Fibroblast of villous mesenchyme (primary cell): ENCODE results near the gene RYR2. TPM values are rescaled to one million over a fixed set of nuclear protein-coding genes. Genes with fewer than 3 reads are reported as not detected.

ENCODE experiments used
- DNase-seq: peaks from one replicate; pipeline ENCODE4 v3.0.0-alpha.2; 2010; ENCODE audit warnings: low read depth
- H3K4me3 ChIP-seq: 2 replicates; pipeline ENCODE4 v1.5.1; 2011; ENCODE audit warnings: low read depth, mild to moderate bottlenecking, low read length
- total RNA-seq: library from RNA; depleted of rRNA; stranded (reverse); fragments of >200 nt; gene quantifications from 2 replicates; pipeline ENCODE4 v1.2.3, GENCODE V29; 2012
- TF ChIP-seq, protein P1 (sequence below): IDR thresholded peaks from 2 replicates; pipeline ENCODE4 v1.5.1; 2012; ENCODE audit warnings: low read depth, mild to moderate bottlenecking, low read length; ENCODE audit not compliant: insufficient read depth

The RYR2 gene
- total RNA-seq, 1 donor, result not detected

DNA sequence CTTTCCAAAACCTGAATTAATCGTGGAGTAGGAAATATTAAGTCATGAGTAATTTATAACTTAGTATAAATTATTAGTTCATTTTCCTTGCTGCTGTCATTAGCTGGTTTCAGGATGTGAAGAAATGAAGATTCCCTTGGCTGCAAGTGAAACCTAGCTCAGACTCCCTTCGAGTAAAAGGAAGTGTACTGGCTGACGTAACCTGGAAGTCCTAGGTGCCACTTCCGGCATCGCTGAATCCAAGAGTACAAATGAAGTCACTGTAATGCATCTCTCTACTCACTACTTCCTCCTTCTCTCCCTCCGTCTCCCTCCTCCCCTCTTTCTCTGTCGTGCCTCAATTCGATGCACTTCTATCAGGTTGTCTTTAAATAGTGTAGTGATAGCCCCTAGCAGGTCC, 820.0 kb downstream of the RYR2 start:
- H3K4me3 ChIP-seq, result no peak overlapping the region
- DNase-seq, result no peak
- TF ChIP-seq, protein P1, sequence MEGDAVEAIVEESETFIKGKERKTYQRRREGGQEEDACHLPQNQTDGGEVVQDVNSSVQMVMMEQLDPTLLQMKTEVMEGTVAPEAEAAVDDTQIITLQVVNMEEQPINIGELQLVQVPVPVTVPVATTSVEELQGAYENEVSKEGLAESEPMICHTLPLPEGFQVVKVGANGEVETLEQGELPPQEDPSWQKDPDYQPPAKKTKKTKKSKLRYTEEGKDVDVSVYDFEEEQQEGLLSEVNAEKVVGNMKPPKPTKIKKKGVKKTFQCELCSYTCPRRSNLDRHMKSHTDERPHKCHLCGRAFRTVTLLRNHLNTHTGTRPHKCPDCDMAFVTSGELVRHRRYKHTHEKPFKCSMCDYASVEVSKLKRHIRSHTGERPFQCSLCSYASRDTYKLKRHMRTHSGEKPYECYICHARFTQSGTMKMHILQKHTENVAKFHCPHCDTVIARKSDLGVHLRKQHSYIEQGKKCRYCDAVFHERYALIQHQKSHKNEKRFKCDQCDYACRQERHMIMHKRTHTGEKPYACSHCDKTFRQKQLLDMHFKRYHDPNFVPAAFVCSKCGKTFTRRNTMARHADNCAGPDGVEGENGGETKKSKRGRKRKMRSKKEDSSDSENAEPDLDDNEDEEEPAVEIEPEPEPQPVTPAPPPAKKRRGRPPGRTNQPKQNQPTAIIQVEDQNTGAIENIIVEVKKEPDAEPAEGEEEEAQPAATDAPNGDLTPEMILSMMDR, result no peak

DNA sequence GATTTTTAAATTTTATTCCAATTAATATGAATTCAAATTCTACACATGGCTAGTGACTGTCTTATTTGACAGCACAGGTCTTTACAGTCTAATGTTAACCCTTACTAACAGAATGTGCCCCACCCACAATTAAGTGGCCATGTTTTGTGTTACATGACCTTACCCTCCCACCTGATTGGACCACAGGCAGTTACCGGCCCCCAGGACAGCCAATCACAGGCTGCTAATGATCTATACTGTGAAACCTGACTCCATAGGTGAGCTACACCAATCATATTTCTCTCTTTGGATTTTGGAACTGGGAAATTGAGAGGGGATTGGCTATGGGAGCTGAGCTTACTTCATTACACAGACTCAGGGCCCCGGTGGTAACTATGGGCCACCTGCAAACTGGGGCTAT, 821.2 kb downstream of the RYR2 start:
- DNase-seq, result no peak
- TF ChIP-seq, protein P1, result no peak
- no peak overlapping the region for H3K4me3 ChIP-seq

DNA sequence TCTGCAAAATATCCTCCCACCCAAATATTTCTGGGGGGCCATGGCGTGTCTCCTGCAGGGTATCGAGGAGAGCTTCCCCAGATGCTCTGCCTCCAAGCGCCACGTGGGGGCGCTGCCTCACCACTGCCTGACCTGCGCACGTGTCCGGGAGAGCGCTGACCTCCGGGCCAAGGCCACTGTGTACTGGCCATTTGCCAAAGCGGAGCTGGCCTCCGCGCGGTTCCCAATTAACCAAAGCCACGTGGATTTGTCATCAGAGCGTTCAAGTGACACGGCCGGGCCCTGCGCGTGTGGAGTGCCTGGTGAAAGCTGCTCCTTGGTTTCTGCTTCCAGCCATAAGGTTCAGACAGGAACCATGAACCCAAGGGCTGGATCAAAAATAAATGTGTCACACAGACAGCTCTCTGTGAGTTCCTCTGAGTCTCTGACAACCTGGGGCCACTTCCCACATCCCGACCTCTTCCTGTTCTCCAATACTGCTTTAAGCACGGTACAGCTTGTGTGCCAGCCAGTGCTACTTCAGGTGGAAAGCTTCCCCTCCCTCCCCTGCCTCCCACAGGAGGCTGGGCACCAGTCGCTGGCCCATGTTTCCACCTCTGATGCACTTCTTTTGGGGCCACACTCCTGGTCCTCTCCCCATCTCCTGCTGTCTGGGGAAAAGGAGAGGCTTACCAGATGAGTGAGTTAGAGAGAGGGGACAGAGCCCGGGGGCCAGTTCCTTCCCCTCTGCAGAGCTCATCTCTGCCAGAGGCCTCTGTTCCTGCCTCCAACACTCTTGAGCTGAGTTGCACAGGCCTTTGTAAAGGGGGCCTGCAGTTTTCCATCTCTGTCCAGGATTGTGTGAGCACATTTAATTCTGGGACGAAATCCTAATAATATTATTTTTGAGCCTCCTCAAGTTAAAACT, 822.6 kb downstream of the RYR2 start:
- peak; percentile 11 for DNase-seq
- TF ChIP-seq, protein P1, result peak; percentile 71
- no peak overlapping the region for H3K4me3 ChIP-seq

DNA sequence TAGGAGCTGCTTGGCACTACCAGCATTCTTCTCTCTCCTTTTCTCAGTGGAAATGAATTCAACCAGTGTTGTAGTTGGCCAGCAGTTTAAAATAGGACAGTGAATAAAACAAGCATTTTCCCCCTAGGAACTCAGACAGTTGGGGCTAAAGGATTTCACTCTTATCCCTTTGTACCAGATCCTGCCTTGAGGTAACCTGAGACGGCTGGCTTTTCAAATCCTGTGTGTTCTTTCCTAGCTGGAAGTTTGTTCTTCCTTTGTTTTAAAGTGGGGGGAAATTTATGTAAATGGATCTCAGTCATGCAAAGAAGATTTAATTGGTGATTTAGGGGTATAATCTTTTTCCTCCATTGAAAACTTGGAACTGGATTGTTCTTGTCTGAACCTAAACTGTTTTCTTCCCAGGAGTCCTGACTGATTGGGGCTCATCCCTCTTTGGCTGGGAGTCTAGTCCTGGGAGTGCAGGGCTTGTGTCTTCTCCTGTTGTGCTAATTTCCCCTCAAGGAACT, 825.5 kb downstream of the RYR2 start:
- no peak for DNase-seq
- H3K4me3 ChIP-seq, result no peak overlapping the region
- TF ChIP-seq, protein P1, result no peak

DNA sequence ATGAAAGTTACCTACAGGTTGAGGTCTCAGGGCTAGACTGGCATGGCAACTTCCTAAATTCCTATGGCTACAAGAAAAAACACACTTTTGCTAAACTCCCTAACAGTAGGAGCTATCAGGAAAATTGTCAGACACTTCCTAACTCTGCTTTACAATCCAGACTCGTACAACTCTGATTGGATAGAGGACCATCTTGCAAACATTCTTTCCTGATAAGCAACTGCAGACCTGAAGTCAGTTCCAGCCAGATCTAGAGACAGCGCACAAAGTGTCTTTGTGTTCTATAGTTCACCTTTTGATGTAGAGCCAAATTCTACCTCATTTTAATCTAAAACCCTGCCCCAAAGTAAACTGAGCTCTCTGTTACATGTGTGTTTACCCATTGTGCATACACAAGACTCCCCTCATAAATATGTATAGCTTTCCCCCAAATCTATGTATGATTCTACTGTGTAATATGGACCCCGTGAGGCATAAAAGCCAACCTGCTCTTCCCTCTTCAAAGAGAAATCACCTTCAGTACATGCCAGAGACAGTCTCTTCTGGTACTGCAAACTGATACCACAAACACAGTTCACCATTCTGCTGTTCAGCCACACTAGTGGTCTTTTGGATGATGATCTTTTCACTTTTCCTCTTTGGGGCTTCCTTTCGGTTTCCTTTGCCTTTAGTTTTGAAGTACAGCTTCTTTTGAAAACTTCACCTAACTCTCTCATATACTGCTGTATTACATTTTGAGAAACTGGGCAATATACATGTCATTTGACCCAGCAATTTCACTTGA, 827.0 kb downstream of the RYR2 start:
- DNase-seq, result no peak
- no peak overlapping the region for H3K4me3 ChIP-seq
- TF ChIP-seq, protein P1, result no peak

DNA sequence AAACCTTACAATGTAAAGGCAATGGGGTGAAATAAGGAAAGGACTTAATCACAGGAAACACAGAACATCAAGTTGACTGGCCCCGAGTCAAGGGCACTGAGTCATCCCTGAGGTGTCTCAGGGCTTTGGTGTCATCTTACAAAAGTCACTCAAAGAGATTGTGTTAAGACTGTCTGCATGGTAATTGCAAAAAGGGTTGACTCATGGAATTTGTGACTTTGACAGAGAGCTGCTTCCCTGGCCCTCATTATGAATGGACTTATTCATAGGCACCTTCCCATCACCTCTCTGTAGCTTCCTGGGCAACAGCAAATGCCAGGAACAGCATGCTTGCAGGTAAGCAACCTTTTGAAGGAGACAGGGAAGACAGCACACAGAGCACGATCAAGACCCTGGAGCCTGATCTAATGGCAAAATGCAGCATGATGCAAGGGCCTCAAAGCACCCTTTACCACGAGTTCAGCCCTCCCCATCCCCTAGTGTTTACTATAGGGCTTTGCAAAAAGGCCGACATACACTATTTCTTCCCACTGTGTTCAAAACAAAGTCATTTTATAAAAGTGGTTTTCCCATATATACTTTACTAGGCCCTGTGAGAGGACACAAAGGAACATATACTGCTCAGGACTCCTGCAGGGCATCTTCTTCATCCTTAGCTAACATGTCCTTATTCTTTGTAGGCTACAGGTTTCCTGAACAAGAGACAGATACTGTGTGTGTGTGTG, 831.7 kb downstream of the RYR2 start:
- peak; percentile 31 for DNase-seq
- no peak overlapping the region for H3K4me3 ChIP-seq
- TF ChIP-seq, protein P1, result no peak
